Mammary microvascular endothelial cell (primary cell): Measurements from ENCODE around the gene MEGF10. TPM values are rescaled to one million over a fixed set of nuclear protein-coding genes. Genes with fewer than 3 reads are reported as not detected.

Experiments
- total RNA-seq: library from RNA; depleted of rRNA; stranded (reverse); fragments of >200 nt; gene quantifications from 2 replicates; pipeline ENCODE4 v1.2.3, GENCODE V29; 2015

The MEGF10 gene
- under 0.01 and 0.15 TPM in 2 replicates for total RNA-seq

DNA sequence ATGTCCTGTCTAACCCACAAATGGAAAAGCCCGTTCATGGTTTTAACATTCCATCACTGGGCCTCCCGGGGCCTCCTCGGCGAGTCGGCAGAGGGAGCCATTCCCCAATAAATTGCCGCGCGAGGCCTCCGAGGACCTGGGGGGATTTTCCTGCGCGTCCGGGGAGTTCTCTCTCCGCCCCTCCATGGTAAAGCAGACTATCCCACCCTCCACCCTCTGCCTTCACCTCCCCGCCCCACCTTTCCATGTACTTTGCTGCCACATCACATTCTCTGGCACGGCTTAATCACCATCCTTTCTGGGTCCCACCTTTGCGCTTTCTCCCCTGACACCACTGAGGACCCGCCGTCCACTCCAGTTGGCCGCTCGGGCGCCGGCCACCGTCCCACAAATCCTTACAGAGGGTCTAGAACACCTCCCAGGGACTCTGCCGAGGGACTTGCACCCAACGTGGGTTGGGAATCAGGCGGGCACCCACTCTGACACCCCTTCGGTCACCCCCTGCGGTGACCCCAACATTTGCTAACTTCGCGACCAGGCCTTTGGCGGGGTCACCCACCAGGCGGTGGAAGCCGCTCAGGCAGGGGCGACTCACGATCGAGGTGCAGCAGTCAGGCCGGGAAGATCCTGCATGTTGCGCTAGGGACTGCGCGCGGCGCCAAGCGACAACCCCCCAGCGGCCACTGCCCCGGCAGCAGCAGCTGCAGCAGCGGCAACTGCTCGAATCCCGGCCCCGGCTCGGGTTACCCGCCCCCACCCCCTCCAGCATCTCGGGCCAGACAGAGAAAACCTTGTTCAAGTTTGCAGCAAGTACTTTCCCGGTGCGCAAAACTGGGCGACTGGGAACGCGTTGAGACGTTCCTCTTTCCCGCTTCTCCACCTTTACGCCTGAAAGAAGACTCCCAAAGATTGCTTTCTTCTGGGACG, at the start of gene MEGF10:
MEGF10 (plus strand) TSS at position 778 of the 927 bp plus-strand sequence. CDS start 40,513 bp downstream, outside the sequence.

Other genes with a start within 250 kb of the MEGF10 start
- gene C5orf63, start 217.3 kb upstream of the MEGF10 start, total RNA-seq: 3.2 and 5.9 TPM in 2 replicates
- gene PRRC1, start 226.8 kb downstream of the MEGF10 start, total RNA-seq: 48.3 and 55.5 TPM in 2 replicates